Omental fat pad (tissue), 4 donors: ENCODE data around the gene ACAD11. TPM values are rescaled to one million over a fixed set of nuclear protein-coding genes. Genes with fewer than 3 reads are reported as not detected.

ENCODE experiments used
- ATAC-seq: fragments of 150-250 bp; one replicate; pipeline ENCODE4 v1.9.1; 2016; ENCODE audit warnings: mild to moderate bottlenecking, moderate library complexity; ENCODE audit not compliant: low FRiP score
- DNase-seq: peaks from one replicate; pipeline ENCODE4 v3.0.0-alpha.2; 2019; ENCODE audit warnings: low spot score
- total RNA-seq, 4 donors: library from RNA; depleted of rRNA; stranded (reverse); fragments of >200 nt; gene quantifications; one replicate each; pipeline ENCODE4 v1.1.0, GENCODE V29; 2016
- TF ChIP-seq, protein P1 (sequence below), 3 donors: fragments of 450-650 bp; IDR thresholded peaks; one replicate each; pipeline ENCODE4 v1.5.1; 2016 to 2017; ENCODE audit warnings: antibody characterized with exemption in 3 of 3, mild to moderate bottlenecking in 3 of 3, moderate library complexity in 2 of 3

ACAD11 gene
- 10 to 100 TPM; 25.7 to 41.3 (median 35.8) TPM for total RNA-seq

DNA sequence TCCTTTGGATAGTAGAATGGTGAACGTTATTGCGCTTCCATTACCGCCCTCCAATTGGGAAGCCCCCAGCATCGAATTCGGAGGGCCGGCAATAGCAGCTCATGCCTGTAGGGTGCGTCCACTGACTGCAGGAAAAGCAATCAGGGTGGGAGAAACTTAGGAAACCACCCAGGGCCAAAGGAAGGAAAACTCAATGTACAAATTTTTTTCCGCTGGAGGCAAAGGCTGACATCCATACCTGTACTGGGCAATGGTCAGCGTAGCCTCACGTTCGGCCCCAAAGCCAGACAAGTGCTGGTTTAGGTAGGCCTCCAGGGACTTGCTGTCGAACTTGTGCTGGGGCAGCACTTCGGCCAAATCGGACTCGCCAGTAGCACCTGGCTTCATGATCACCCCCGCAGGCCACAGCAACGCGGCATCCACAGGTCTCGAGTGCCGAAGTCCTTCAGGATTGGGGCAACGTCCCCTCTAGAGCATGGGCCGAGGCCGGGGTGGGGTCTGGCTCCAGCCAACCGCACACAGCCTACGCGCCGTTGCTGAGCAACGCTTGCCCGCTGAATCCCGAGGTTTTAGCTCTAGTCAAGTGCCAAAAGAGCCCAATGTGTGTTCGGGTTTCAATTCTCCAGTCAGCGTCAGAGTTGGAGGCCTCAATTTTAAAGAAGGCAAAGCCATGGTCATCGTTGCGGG, at the start of gene ACAD11:
Gene ACAD11 (minus strand): TSS at position 445 of the 687 bp plus-strand sequence. CDS start 58 bp downstream, at position 387.
- peak; percentile 31 for DNase-seq
- TF ChIP-seq, protein P1, sequence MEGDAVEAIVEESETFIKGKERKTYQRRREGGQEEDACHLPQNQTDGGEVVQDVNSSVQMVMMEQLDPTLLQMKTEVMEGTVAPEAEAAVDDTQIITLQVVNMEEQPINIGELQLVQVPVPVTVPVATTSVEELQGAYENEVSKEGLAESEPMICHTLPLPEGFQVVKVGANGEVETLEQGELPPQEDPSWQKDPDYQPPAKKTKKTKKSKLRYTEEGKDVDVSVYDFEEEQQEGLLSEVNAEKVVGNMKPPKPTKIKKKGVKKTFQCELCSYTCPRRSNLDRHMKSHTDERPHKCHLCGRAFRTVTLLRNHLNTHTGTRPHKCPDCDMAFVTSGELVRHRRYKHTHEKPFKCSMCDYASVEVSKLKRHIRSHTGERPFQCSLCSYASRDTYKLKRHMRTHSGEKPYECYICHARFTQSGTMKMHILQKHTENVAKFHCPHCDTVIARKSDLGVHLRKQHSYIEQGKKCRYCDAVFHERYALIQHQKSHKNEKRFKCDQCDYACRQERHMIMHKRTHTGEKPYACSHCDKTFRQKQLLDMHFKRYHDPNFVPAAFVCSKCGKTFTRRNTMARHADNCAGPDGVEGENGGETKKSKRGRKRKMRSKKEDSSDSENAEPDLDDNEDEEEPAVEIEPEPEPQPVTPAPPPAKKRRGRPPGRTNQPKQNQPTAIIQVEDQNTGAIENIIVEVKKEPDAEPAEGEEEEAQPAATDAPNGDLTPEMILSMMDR (IDR thresholded peaks at IDR 0.05): no peak
- ATAC-seq: peak; percentile 88

- no peak for DNase-seq
- no peak for ATAC-seq
- TF ChIP-seq, protein P1 (IDR thresholded peaks at IDR 0.05): no peak
Measured at GRCh38 chr3:132703733-132704132, 44.1 kb upstream of the ACAD11 start.

GRCh38 chr3:132695422-132695821, 35.8 kb upstream of the ACAD11 start:
- DNase-seq (no peak), ATAC-seq (no peak)
- TF ChIP-seq, protein P1 (IDR thresholded peaks at IDR 0.05): no peak

DNA sequence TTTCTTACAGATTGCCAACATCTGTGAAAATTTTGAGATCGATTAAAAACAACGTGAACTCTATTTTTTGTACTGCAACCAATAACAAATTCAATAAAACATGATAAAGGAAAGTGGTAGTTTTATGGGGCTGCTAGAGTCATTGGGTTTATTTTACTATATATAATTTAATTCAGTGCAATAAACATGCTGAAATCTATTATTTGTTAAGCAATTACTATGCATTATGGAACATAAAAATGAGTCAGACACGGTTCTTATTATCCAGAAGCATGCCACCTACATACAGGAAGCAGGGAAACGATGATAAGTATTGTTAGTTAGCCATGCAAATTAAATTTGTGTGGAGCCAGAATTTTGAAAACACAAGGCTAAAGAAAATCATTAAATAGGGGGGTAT, 35.4 kb upstream of the ACAD11 start:
- TF ChIP-seq, protein P1 (IDR thresholded peaks at IDR 0.05): no peak
- ATAC-seq (no peak), DNase-seq (no peak)

DNA sequence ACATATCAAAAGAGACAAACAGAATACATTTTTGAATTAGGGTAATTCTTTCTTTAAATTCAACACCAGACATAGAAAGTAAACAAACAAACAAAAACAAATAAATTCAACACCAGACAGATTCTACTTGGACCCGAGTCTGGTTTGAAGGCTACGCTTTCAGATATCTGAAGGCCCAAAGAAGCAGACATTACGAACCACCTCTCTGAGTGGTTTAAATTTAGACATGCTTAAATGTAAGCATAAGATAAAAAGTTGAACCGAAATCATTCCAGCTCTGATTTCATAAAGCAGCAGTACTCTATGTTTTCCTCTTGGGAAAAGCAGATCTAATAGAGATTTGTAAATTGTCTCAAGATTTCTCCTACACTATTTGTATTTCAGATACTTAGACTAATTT, 30.4 kb upstream of the ACAD11 start:
- DNase-seq (no peak), ATAC-seq (no peak)

GRCh38 chr3:132682201-132682600, 22.6 kb upstream of the ACAD11 start:
- no peak for ATAC-seq
- TF ChIP-seq, protein P1 (IDR thresholded peaks at IDR 0.05): no peak
- DNase-seq: no peak

More for the DNA sequence above, 30.4 kb upstream of the ACAD11 start:
- TF ChIP-seq, protein P1 (IDR thresholded peaks at IDR 0.05): no peak

DNA sequence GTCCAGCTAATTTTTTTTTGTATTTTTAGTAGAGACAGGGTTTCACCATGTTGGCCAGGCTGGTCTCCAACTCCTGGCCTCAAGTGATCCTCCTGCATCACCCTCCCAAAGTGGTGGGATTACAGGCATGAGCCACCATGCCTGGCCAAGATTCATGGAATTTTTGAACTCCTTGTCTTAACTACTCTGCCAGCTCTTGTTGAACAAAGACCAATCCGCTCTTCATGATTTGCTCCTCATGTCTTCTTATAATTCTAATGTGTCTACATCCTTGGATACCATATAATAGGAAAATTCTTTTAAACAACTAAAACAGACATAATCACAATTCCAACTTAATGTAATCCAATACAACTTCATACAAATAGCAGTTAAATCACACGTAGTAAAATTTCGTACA, 21.8 kb upstream of the ACAD11 start:
- DNase-seq (no peak), ATAC-seq (no peak)
- TF ChIP-seq, protein P1 (IDR thresholded peaks at IDR 0.05): no peak
